ENCODE results near the gene STX16. TPM values are rescaled to one million over a fixed set of nuclear protein-coding genes. Genes with fewer than 3 reads are reported as not detected.

The STX16 gene
- total RNA-seq, 1 donor from 2014 or later = 57.0 TPM

- H3K4me1 ChIP-seq = no peaks in the 10 kb centered on the region
- H3K4me3 ChIP-seq = no peak overlapping the region
- H3K27ac ChIP-seq = no peak overlapping the region
- H3K27me3 ChIP-seq = peaks cover under 1% of the 10 kb centered on the region
- no peak for ATAC-seq
- H3K36me3 ChIP-seq = no peaks in the 10 kb centered on the region
- no peaks in the 10 kb centered on the region for H3K9me3 ChIP-seq
- TF ChIP-seq CTCF (IDR thresholded peaks at IDR 0.05) = no peak
- intact Hi-C loops (cut with DNase I) = no loop called here
- no peak for DNase-seq
Measured at GRCh38 chr20:58611236-58612030, 39.6 kb upstream of the STX16 start.

DNA sequence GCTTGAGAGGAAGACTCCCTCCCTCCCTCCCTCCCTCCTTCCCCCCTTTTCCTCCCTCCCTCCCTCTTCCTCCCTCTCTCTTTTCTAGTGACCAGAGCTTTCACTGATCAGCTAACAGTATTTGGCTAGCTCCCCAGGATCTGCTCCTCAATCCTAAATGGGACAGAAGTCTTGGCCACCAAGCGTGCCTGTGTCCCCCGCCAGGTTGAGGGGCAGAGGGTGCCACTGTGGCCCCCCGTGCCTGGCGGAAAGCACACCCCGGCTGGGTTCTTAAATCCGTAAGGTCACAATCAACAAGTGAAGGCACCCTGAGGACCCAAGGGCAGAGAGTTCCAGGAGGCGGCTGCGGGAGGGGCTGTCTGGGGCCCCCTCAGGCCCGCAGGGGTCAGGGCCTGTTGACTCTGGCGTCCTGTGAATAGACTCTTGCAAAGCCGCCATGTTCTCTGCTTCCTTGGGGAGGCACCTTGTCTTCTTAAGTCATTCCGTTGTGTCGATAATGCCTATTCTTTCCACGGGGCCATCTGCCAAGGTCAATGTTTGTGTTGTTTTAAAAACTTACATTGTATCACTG lies 38.9 kb upstream of the STX16 start:
- intact Hi-C loops (cut with DNase I) = no loop called here
- H3K36me3 ChIP-seq = no peaks in the 10 kb centered on the region
- no peak overlapping the region for H3K4me3 ChIP-seq
- no peak overlapping the region for H3K27ac ChIP-seq
- no peaks in the 10 kb centered on the region for H3K27me3 ChIP-seq
- TF ChIP-seq CTCF (IDR thresholded peaks at IDR 0.05) = no peak
- no peaks in the 10 kb centered on the region for H3K9me3 ChIP-seq
- no peak for ATAC-seq
- no peak for DNase-seq
- no peaks in the 10 kb centered on the region for H3K4me1 ChIP-seq

DNA sequence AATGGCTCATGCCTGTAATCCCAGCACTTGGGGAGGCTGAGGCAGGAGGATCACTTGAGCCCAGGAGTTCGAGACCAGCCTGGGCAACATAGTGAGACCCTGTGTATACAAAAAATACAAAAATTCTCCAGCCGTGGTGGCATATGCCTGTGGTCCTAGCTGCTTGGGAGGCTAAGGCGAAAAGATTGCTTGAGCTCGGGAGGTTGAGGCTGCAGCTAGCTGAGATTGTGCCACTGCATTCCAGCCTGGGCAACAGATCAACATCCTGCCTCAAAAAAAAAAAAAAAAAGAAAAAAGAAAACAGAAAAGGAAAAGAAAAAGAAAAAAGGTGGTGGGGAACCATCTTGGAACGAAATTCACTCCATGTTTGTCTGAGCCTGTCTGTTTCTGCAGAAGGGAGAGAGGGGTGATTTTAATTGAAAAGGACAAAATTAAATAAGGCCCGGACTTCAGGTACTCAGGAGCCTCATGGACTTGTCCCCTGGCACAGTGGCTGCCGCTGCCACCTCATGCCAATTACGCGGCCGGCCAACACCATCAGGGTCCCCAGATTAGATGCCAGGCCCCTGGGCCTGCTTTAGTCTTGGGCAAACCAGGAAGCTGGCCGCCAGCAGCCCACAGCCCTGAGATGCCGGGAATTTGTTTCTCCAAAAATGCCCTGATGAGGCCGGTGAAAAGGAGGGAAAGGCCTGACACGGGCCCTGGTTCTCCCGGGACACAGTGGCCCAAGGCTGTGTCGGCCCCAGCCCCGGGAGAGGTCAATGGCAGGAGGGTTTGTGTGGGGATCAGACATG lies 37.8 kb upstream of the STX16 start:
- no peaks in the 10 kb centered on the region for H3K9me3 ChIP-seq
- no peak overlapping the region for H3K4me3 ChIP-seq
- no peaks in the 10 kb centered on the region for H3K36me3 ChIP-seq
- no peak for TF ChIP-seq CTCF (IDR thresholded peaks at IDR 0.05)
- H3K4me1 ChIP-seq = no peaks in the 10 kb centered on the region
- intact Hi-C loops (cut with DNase I) = no loop called here
- no peak overlapping the region for H3K27ac ChIP-seq
- no peak for ATAC-seq
- DNase-seq = no peak
- H3K27me3 ChIP-seq = no peaks in the 10 kb centered on the region

- TF ChIP-seq CTCF (IDR thresholded peaks at IDR 0.05) = no peak
- Histone ChIP-seq H3K4me3 (no peak overlapping the region), H3K27me3 (peaks cover 7% of the 10 kb centered on the region), H3K4me1 (no peaks in the 10 kb centered on the region), H3K27ac (no peak overlapping the region), H3K9me3 (no peaks in the 10 kb centered on the region), H3K36me3 (no peaks in the 10 kb centered on the region)
- ATAC-seq = no peak
- DNase-seq = no peak
- intact Hi-C loops (cut with DNase I) = no loop called here
Measured at GRCh38 chr20:58614366-58614765, 36.7 kb upstream of the STX16 start.

GRCh38 chr20:58614984-58615760 lies 35.9 kb upstream of the STX16 start:
- Histone ChIP-seq H3K4me1 (no peaks in the 10 kb centered on the region), H3K27ac (no peak overlapping the region), H3K27me3 (peaks cover 12% of the 10 kb centered on the region), H3K4me3 (no peak overlapping the region), H3K36me3 (no peaks in the 10 kb centered on the region), H3K9me3 (no peaks in the 10 kb centered on the region)
- ATAC-seq (no peak), DNase-seq (no peak)
- intact Hi-C loops (cut with DNase I) = no loop called here
- no peak for TF ChIP-seq CTCF (IDR thresholded peaks at IDR 0.05)

Data from upper lobe of right lung (tissue), 1 donor.